CD4-positive, alpha-beta T cell (primary cell): ENCODE measurements around the gene MSX1. TPM values are rescaled to one million over a fixed set of nuclear protein-coding genes. Genes with fewer than 3 reads are reported as not detected.

Experiments
- ATAC-seq: fragments of 200-7000 bp; cut with Tn5 transposase; one replicate; pipeline ENCODE4 v1.10.0; 2022; ENCODE audit warnings: mild to moderate bottlenecking; ENCODE audit not compliant: poor library complexity
- CTCF ChIA-PET: fragments of 350-600 bp; sonication (Branson Sonifier 250); formaldehyde crosslinking; loops from one replicate; lab custom pipeline; 2021; ENCODE audit warnings: antibody characterized with exemption, inconsistent platforms; lab: Charles Lee
- POLR2A ChIA-PET: fragments of 350-600 bp; sonication (Branson Sonifier 250); formaldehyde crosslinking; loops from one replicate; lab custom pipeline; 2021; ENCODE audit warnings: antibody characterized with exemption, inconsistent platforms; lab: Charles Lee
- DNase-seq, 14 experiments: peaks; one replicate each; pipeline ENCODE4 v3.0.0-alpha.2; 2013 to 2020; ENCODE audit warnings: mixed read lengths in 2 of 14
- H3K27ac ChIP-seq, 2 donors: one replicate each; pipeline versions ENCODE4 v1.5.1 to v1.7.0; 2013; ENCODE audit warnings: low read length in 2 of 2, low read depth in 1 of 2, mild to moderate bottlenecking in 1 of 2
- H3K27me3 ChIP-seq, 2 experiments: 1 replicate in 1 of 2; 2 replicates in 1 of 2; pipeline versions ENCODE4 v1.6.1 to v1.7.0; 2013; ENCODE audit warnings: low read length in 2 of 2, control low read depth in 1 of 2, mild to moderate bottlenecking in 1 of 2, moderate library complexity in 1 of 2; ENCODE audit not compliant: insufficient read depth in 2 of 2, control insufficient read depth in 1 of 2
- H3K36me3 ChIP-seq: one replicate; pipeline ENCODE4 v1.6.1; 2013; ENCODE audit warnings: low read length, control low read depth; ENCODE audit not compliant: insufficient read depth
- H3K4me1 ChIP-seq: one replicate; pipeline ENCODE4 v1.6.1; 2013; ENCODE audit warnings: low read length, control low read depth; ENCODE audit not compliant: insufficient read depth
- H3K4me3 ChIP-seq: one replicate; pipeline ENCODE4 v1.5.1; 2013; ENCODE audit warnings: mild to moderate bottlenecking, low read length, moderate library complexity
- H3K9me3 ChIP-seq, 2 experiments: 1 replicate in 1 of 2; 2 replicates in 1 of 2; pipeline versions ENCODE4 v1.6.1 to v1.7.0; 2013; ENCODE audit warnings: low read length in 2 of 2, mild to moderate bottlenecking in 2 of 2, control low read depth in 1 of 2, moderate library complexity in 1 of 2; ENCODE audit not compliant: control insufficient read depth in 1 of 2, insufficient read depth in 1 of 2
- H3K27ac Mint-ChIP-seq: one replicate; pipeline ENCODE4 v1.8.0; 2020; ENCODE audit warnings: mixed read lengths
- H3K27me3 Mint-ChIP-seq: one replicate; pipeline ENCODE4 v1.8.0; 2021; ENCODE audit warnings: mixed read lengths
- H3K36me3 Mint-ChIP-seq: one replicate; pipeline ENCODE4 v1.8.0; 2021; ENCODE audit warnings: low read depth, mixed read lengths
- H3K4me1 Mint-ChIP-seq: one replicate; pipeline ENCODE4 v1.8.0; 2021; ENCODE audit warnings: low read depth, mixed read lengths
- H3K4me3 Mint-ChIP-seq: one replicate; pipeline ENCODE4 v1.8.0; 2020; ENCODE audit warnings: mild to moderate bottlenecking, mixed read lengths
- H3K9me3 Mint-ChIP-seq: one replicate; pipeline ENCODE4 v1.8.0; 2020; ENCODE audit warnings: mixed read lengths
- intact Hi-C, 2 experiments: fragments of 100-400 bp; cut with DNase I in 1 of 2; cut with micrococcal nuclease in 1 of 2; formaldehyde crosslinking; loops; one replicate each; pipeline versions ENCODE4 v1.15.1 to v1.9.0; 2023 to 2025; cut with DNase I, micrococcal nuclease
- total RNA-seq, 174 experiments: library from RNA in 2 of 174; stranded (reverse) in 2 of 174; gene quantifications; one replicate each; pipeline ENCODE4 v1.2.3 and lab custom pipeline; 2021 to 2026
- TF ChIP-seq, protein P1 (sequence below): fragments of 200-600 bp; IDR thresholded peaks from one replicate; pipeline ENCODE4 v1.8.0; 2022; ENCODE audit warnings: antibody characterized with exemption, mild to moderate bottlenecking

The MSX1 gene
- total RNA-seq, 2 experiments from 2014 or later, result not detected

DNA sequence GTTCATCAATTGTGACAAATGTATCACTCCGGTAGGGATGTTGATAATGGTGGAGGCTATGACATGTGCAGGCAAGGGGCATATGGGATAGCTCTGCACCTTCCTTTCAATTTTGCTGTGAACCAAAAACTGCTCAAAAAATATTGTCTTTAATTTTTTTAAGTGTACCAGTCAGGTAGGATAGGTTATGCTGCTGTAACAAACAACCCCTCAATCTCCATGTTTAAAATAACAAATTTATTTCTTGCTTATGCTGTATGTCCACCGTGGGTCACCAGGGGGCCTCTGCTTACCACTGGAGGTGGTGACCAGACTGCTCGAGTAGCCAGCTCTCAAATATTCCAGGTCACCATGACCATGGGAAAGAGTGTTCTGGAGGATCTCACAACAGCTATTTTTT lies 23.4 kb upstream of the MSX1 start:
- CTCF ChIA-PET, result no interaction called here
- Mint-ChIP-seq H3K4me1 (no peaks in the 10 kb centered on the region), H3K9me3 (peaks cover 6% of the 10 kb centered on the region), H3K27me3 (peaks cover 37% of the 10 kb centered on the region), H3K4me3 (no peak overlapping the region), H3K36me3 (no peaks in the 10 kb centered on the region), H3K27ac (no peak overlapping the region)
- Histone ChIP-seq H3K4me3 (no peak overlapping the region), H3K4me1 (no peaks in the 10 kb centered on the region), H3K36me3 (no peaks in the 10 kb centered on the region), H3K27me3 (peaks cover 0 to 6% of the 10 kb centered on the region in 2 experiments), H3K9me3 (peaks cover 0 to 34% of the 10 kb centered on the region in 2 experiments), H3K27ac (no peak overlapping the region)
- ATAC-seq (no peak), DNase-seq (no peak)
- TF ChIP-seq, protein P1, sequence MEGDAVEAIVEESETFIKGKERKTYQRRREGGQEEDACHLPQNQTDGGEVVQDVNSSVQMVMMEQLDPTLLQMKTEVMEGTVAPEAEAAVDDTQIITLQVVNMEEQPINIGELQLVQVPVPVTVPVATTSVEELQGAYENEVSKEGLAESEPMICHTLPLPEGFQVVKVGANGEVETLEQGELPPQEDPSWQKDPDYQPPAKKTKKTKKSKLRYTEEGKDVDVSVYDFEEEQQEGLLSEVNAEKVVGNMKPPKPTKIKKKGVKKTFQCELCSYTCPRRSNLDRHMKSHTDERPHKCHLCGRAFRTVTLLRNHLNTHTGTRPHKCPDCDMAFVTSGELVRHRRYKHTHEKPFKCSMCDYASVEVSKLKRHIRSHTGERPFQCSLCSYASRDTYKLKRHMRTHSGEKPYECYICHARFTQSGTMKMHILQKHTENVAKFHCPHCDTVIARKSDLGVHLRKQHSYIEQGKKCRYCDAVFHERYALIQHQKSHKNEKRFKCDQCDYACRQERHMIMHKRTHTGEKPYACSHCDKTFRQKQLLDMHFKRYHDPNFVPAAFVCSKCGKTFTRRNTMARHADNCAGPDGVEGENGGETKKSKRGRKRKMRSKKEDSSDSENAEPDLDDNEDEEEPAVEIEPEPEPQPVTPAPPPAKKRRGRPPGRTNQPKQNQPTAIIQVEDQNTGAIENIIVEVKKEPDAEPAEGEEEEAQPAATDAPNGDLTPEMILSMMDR, result no peak
- POLR2A ChIA-PET, result no interaction called here
- intact Hi-C loops, result no loop called here

DNA sequence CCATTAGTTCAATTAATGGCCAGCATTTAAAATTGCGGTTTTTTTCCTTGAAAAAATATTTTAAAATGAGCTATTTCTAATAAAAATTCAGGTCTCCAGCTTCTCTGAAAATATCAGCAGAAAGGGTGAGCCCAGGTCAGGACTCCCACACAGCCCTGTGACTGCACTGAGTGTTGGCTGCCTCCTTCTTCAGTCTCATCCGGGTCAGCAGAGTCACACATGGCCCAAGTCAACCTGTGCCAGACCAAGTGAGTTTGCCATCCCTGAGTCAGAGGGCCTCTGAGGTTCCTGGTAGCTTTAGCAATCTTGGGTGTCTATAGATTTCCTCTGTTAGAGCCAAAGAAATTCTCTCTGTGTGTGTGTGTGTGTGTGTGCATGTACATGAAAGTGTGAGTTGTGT lies 22.1 kb upstream of the MSX1 start:
- H3K27me3 Mint-ChIP-seq, result peaks cover 38% of the 10 kb centered on the region
- DNase-seq, result no peak
- Histone ChIP-seq H3K4me3 (no peak overlapping the region), H3K9me3 (peaks cover 0 to 26% of the 10 kb centered on the region in 2 experiments), H3K4me1 (no peaks in the 10 kb centered on the region), H3K27ac (no peak overlapping the region), H3K36me3 (no peaks in the 10 kb centered on the region), H3K27me3 (no peaks in the 10 kb centered on the region)
- CTCF ChIA-PET, result no interaction called here
- peaks cover 6% of the 10 kb centered on the region for H3K9me3 Mint-ChIP-seq
- H3K27ac Mint-ChIP-seq, result no peak overlapping the region
- H3K36me3 Mint-ChIP-seq, result no peaks in the 10 kb centered on the region
- TF ChIP-seq, protein P1, result no peak
- ATAC-seq, result no peak
- POLR2A ChIA-PET, result no interaction called here
- no peaks in the 10 kb centered on the region for H3K4me1 Mint-ChIP-seq
- H3K4me3 Mint-ChIP-seq, result no peak overlapping the region
- intact Hi-C loops, result no loop called here

DNA sequence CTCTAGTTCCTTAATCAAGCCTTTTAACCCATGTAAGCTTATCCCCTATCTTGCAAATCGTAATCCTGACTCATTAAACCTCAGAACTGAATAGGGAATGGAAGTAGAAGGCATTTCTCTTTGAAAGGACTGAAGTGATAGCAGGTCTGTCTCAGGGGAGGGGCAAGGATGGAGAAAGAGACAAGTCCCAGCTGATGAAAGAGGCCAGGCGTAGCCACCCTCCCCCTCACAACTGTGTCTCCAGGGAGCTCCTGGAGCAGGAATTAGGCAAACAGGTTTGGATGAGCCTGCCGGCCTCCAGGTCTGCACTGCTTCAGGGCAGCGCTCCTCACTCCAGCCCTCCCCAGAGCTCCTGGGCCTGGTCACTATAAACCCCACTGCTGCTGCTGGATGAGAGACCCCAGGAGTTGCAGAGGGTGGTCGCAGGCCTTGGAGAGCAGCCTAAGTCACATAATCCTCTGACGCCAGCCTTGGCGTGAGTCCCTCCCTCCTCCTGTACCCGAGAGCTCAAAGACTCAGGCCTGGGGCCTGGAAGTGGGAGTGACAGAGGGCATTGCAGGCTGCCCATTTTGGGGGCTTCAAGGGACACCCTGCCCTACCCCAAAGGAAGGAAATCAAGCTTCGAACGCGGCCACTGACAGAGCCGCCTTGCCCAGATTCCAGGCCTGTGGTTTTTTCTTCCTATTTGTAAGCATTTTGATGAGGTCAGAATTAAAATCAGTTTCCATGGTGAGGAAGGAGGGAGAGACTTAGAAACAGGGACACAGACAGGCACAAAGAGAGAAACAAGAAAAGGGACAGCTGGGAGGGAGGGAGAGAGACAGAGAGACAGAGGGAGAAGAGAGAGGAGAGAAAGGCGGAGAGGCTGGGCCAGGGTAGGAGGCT lies 21.2 kb upstream of the MSX1 start:
- Mint-ChIP-seq H3K27me3 (peaks cover 42% of the 10 kb centered on the region), H3K4me1 (no peaks in the 10 kb centered on the region), H3K4me3 (no peak overlapping the region), H3K27ac (no peak overlapping the region), H3K36me3 (no peaks in the 10 kb centered on the region), H3K9me3 (peaks cover 6% of the 10 kb centered on the region)
- no peak overlapping the region for H3K27ac ChIP-seq
- POLR2A ChIA-PET, result no interaction called here
- TF ChIP-seq, protein P1, result no peak
- H3K4me3 ChIP-seq, result no peak overlapping the region
- CTCF ChIA-PET, result no interaction called here
- no peaks in the 10 kb centered on the region for H3K36me3 ChIP-seq
- H3K27me3 ChIP-seq, result peaks cover 0 to under 1% of the 10 kb centered on the region in 2 experiments
- intact Hi-C loops, result no loop called here
- H3K4me1 ChIP-seq, result peaks cover 2% of the 10 kb centered on the region
- DNase-seq (no peak), ATAC-seq (no peak)
- H3K9me3 ChIP-seq, result peaks cover 0 to 26% of the 10 kb centered on the region in 2 experiments
